ENCODE data around the gene GRIFIN. TPM values are rescaled to one million over a fixed set of nuclear protein-coding genes. Genes with fewer than 3 reads are reported as not detected.

GRIFIN gene
- total RNA-seq, 4 donors from 2014 or later: not detected

DNA sequence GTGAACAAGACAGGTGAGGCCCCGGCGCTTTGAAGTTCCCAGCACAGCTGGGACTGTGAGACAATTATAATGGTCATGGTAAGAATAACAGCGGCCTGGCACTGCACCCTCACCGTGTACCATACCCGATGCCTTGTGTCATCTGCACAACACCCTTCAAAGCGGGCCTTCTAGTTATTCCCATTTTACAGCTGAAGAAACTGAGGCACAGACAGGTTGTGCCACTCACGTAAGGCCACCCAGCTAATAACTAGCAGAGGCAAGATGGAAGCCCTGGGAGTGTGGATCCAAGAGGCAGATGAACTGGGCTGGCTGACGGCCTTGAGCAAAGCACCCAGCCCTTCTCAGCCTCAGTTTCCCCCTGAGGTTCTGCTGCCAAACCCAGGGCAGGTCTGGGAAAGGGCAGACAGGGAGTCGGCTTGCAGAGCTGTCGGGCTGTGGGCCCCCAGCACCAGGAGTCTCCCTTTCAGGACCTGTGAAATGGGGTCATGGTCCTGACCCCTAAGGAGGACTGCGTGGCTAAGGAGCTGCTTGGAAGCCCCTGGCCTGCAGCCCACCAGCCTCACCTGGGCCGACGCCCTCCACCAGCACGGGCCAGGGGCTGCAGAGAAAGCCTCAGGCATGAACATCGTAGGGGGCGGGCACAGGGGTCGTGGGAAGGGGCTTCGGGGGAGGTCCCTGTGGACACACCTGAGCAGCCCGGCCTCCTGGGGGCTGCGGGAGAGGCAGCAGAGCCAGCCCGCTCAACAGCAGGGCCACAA is 28.1 kb upstream of the GRIFIN start:
- H3K27ac ChIP-seq: no peak overlapping the region
- H3K36me3 ChIP-seq: no peaks in the 10 kb centered on the region
- intact Hi-C loops (cut with DNase I; ENCODE audit: low total_unique reads): no loop called here
- no peaks in the 10 kb centered on the region for H3K9me3 ChIP-seq
- no peak overlapping the region for H3K4me3 ChIP-seq
- peaks cover 0 to 4% of the 10 kb centered on the region in 2 donors for H3K4me1 ChIP-seq
- H3K27me3 ChIP-seq: no peaks in the 10 kb centered on the region
- no peak for DNase-seq
- TF ChIP-seq POLR2A (IDR thresholded peaks at IDR 0.05) (no peak), CTCF (IDR thresholded peaks at IDR 0.05) (no peak)

DNA sequence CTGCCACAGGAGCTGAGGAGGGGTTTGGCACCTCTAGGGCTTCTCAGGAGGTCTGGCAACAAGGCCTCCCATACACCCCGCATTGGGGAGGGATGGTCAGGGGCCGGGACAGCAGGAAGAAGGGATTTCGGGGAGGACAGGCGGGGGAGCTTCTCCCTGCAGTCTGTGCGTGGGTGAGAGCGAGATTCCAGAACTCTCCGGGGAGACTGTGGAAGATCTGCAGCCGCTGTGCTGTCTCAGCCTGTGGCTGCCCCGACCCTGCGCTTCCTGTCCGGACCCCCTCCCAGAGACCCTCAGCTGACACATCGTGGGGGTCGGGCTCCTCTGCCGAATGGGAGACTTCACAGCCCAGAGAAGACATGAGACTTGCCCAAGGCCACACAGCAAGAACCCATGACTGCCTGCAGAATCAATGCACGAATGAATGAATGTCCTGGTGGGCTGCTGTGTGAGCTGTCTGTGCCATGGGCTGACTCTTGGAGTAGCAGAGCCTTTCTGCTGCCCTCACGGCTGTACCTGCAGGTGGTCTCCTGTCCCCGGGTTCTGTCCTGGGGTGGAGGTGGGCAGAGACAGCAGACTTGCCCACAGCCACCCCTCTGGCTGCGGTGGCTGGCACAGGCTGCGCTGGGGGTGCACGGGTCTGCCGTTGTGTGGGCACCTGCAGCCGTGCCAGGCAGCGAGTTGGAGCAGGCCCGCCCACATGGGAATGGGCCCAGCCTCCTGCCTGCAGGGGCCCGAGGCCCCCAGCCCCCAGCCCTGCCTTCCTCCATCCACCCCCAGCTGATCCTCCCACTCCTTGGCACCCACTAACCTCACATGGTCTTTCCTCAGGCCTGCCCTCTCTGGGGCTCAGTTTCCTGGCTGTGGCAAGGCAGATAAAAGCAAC is 27.1 kb upstream of the GRIFIN start:
- H3K9me3 ChIP-seq: no peaks in the 10 kb centered on the region
- no peak for TF ChIP-seq CTCF (IDR thresholded peaks at IDR 0.05)
- TF ChIP-seq POLR2A (IDR thresholded peaks at IDR 0.05): no peak
- intact Hi-C loops (cut with DNase I; ENCODE audit: low total_unique reads): no loop called here

DNA sequence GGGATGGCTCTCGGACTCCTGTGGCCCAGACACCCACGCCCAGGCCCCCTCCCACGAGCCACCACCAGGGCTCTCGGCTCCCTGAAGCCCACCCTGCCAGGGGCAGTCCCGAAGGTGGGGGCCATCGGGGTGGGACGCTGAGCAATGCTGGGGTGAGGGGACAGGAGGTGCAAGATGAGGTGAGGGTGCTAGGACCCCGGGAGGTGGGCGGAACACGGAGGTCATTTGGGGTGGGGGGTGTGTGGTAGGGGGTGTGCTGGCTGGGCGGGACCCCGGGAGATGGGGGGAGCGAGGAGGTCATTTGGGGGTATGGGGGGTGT is 26.4 kb upstream of the GRIFIN start:
- Histone ChIP-seq H3K4me3 (no peak overlapping the region), H3K27me3 (no peaks in the 10 kb centered on the region), H3K4me1 (no peaks in the 10 kb centered on the region), H3K27ac (no peak overlapping the region), H3K9me3 (no peaks in the 10 kb centered on the region), H3K36me3 (no peaks in the 10 kb centered on the region)
- no peak for TF ChIP-seq POLR2A (IDR thresholded peaks at IDR 0.05)
- TF ChIP-seq CTCF (IDR thresholded peaks at IDR 0.05): no peak
- intact Hi-C loops (cut with DNase I; ENCODE audit: low total_unique reads): no loop called here
- DNase-seq: no peak

More for the DNA sequence above, 27.1 kb upstream of the GRIFIN start:
- Histone ChIP-seq H3K4me1 (peaks cover 0 to 4% of the 10 kb centered on the region in 2 donors), H3K27me3 (no peaks in the 10 kb centered on the region), H3K36me3 (no peaks in the 10 kb centered on the region), H3K27ac (no peak overlapping the region), H3K4me3 (no peak overlapping the region)
- no peak for DNase-seq

GRCh38 chr7:2501947-2502646 is 25.9 kb upstream of the GRIFIN start:
- intact Hi-C loops (cut with DNase I; ENCODE audit: low total_unique reads): no loop called here
- H3K9me3 ChIP-seq: no peaks in the 10 kb centered on the region
- no peak overlapping the region for H3K4me3 ChIP-seq
- H3K36me3 ChIP-seq: no peaks in the 10 kb centered on the region
- no peak for DNase-seq
- no peaks in the 10 kb centered on the region for H3K27me3 ChIP-seq
- no peaks in the 10 kb centered on the region for H3K4me1 ChIP-seq
- TF ChIP-seq POLR2A (IDR thresholded peaks at IDR 0.05) (no peak), CTCF (IDR thresholded peaks at IDR 0.05) (no peak)
- H3K27ac ChIP-seq: no peak overlapping the region
